OCI-LY1 (cell line): ENCODE data around the gene UGT2B17.
"Not testable (repeated sequence)": the region's sequence is repeated elsewhere in the genome, so short reads cannot be mapped to it uniquely, and the experiment has no call there.

Experiments used
- CTCF ChIP-seq: fragments of 200-600 bp; sonication (generic), shearing (Covaris generic); IDR thresholded peaks from 2 replicates; pipeline ENCODE4 v1.5.1; 2017; ENCODE audit warnings: mild to moderate bottlenecking, antibody characterized with exemption, low read length, moderate library complexity, mixed read lengths
- EZH2 ChIP-seq: fragments of 200-600 bp; sonication (generic), shearing (Covaris generic); IDR thresholded peaks from 2 replicates; pipeline ENCODE4 v1.8.0; 2017; ENCODE audit warnings: borderline replicate concordance, mixed run types, mild to moderate bottlenecking, antibody characterized with exemption, low read length, moderate library complexity, mixed read lengths

- not testable (repeated sequence) for TF ChIP-seq CTCF, EZH2
Measured at GRCh38 chr4:68575636-68576035, 486 bp downstream of the UGT2B17 start.
